Epithelial cell of proximal tubule (primary cell): ENCODE measurements around the gene LEMD2. TPM values are rescaled to one million over a fixed set of nuclear protein-coding genes. Genes with fewer than 3 reads are reported as not detected.

Source experiments
- DNase-seq: peaks from one replicate; pipeline ENCODE4 v3.0.0-alpha.2; 2011; ENCODE audit warnings: low read depth
- H3K4me3 ChIP-seq: 2 replicates; pipeline ENCODE4 v1.5.1; 2011; ENCODE audit warnings: low read depth, mild to moderate bottlenecking, low read length
- CTCF ChIP-seq: conservative IDR thresholded peaks from 2 replicates; pipeline ENCODE4 v1.5.1; 2012; ENCODE audit warnings: low read depth, mild to moderate bottlenecking, low read length
- total RNA-seq: library from RNA; depleted of rRNA; stranded (reverse); fragments of >200 nt; gene quantifications from 2 replicates; pipeline ENCODE4 v1.2.3, GENCODE V29; 2015

The LEMD2 gene
- total RNA-seq, 1 donor from 2014 or later, result 42.0 TPM

DNA sequence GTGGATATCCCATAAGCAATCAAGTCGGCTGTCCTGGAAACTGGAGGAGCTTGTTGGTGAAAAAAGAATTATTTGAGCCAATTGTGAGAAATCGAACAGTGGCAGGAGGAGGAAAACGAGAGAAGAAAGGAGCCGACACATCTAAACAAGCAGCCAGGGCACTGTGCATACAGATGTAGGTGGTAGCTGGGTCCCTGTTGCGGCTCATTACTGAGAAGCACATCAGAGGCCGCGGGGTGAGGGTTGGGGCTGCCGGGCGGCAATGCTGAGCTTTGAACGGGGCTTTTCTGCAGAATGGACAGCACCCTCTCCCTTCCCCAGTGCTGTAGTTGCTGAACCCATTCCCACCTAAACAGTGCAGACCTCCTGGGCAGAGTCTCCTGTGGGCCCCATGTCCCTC lies 4.1 kb upstream of the LEMD2 start:
- no peak for TF ChIP-seq CTCF
- no peak overlapping the region for H3K4me3 ChIP-seq
- DNase-seq, result no peak

GRCh38 chr6:33791620-33792019 lies 2.7 kb upstream of the LEMD2 start:
- DNase-seq, result no peak
- TF ChIP-seq CTCF, result no peak
- no peak overlapping the region for H3K4me3 ChIP-seq

DNA sequence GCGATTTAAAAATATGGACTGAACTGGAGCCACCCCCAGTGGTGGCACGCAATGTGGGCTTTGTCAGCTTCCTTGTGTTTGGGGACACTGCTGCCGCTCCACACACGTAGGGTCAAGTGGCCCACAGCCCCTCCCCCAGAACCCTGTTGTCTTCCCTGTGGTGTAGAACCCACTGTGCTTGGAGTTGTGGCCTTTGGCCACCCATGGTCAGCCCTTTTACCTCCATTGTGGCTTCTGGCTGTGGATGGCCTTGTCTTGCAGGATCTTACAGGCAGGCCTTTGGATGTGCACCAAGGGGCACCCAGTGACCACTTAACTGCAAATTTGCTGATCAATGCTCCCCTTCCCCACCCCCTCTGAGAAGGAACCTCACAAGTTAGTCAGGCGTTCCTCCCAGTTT lies 2.0 kb upstream of the LEMD2 start:
- DNase-seq, result no peak
- no peak for TF ChIP-seq CTCF
- no peak overlapping the region for H3K4me3 ChIP-seq

DNA sequence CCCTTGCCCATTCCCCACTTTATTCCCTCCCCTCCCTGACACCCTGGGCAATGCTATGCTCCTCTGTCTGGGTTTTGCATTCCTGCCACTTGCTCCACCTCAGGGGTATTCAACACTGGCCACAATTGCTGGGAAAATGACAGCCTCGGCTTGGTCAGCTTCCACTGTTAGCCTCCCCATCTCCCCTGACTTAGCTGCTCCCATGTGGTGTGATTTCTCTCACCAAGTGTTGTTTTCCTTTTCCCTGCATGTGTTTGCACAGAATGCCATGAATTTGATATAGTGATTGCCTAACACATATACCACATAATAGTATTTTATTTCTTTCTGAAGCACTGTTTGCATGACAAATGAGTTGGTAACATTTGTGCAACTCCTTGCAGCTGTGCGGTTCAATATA lies 1.4 kb upstream of the LEMD2 start:
- no peak overlapping the region for H3K4me3 ChIP-seq
- no peak for DNase-seq
- no peak for TF ChIP-seq CTCF

DNA sequence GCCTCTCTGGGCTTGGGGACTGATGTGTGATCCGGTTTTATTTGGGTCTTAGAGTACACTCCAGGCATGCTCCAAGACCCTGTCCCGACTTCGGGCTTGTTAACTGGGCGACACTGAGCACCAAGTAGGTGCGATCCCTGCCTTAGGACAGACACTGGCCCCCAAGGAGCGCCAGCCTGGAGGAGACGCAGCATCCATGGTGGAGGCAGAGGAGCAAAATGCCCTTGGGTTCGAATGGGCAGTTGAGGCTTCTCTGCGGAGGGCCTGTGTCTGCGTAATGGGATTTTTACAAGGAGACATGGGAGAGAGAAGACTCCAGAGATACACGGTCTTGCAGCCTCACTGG lies 593 bp upstream of the LEMD2 start:
- TF ChIP-seq CTCF, result no peak
- no peak for DNase-seq
- H3K4me3 ChIP-seq, result peak overlapping the region; percentile 67

GRCh38 chr6:33787954-33788693 lies 806 bp downstream of the LEMD2 start:
- DNase-seq, result no peak
- peak overlapping the region; percentile 67 for H3K4me3 ChIP-seq
- TF ChIP-seq CTCF, result no peak

GRCh38 chr6:33787346-33787953 lies 1.5 kb downstream of the LEMD2 start:
- no peak for TF ChIP-seq CTCF

More at GRCh38 chr6:33787346-33787953, 1.5 kb downstream of the LEMD2 start:
- H3K4me3 ChIP-seq, result peak overlapping the region; percentile 67
- DNase-seq, result no peak
